GM18867 (cell line): ENCODE results near the gene GRIK4.

Source experiments
- ATAC-seq: cut with Tn5 transposase; IDR thresholded peaks from one replicate; pipeline ENCODE4 v1.9.1; 2021; ENCODE audit warnings: mild to moderate bottlenecking, moderate library complexity; ENCODE audit not compliant: unreplicated experiment

GRIK4 gene

GRCh38 chr11:120819437-120820365 lies 308.2 kb downstream of the GRIK4 start:
- ATAC-seq, result no peak

- no peak for ATAC-seq
These were observed 311.6 kb downstream of the GRIK4 start for GRCh38 chr11:120823159-120823558.

GRCh38 chr11:120824242-120824641 lies 312.7 kb downstream of the GRIK4 start:
- ATAC-seq, result no peak

GRCh38 chr11:120827198-120827597 lies 315.6 kb downstream of the GRIK4 start:
- no peak for ATAC-seq

- ATAC-seq, result no peak
These were observed 316.3 kb downstream of the GRIK4 start for GRCh38 chr11:120827820-120828219.

- no peak for ATAC-seq
These were observed 317.3 kb downstream of the GRIK4 start for GRCh38 chr11:120828847-120829246.

- no peak for ATAC-seq
These were observed 318.6 kb downstream of the GRIK4 start for GRCh38 chr11:120830085-120830620.

- no peak for ATAC-seq
These were observed 321.1 kb downstream of the GRIK4 start for GRCh38 chr11:120832481-120833238.

- no peak for ATAC-seq
These were observed 323.2 kb downstream of the GRIK4 start for GRCh38 chr11:120834686-120835210.

- ATAC-seq, result peak; percentile 97
These were observed 324.2 kb downstream of the GRIK4 start for GRCh38 chr11:120835601-120836228.

- ATAC-seq, result no peak
These were observed 326.1 kb downstream of the GRIK4 start for GRCh38 chr11:120837696-120838095.

GRCh38 chr11:120839201-120839600 lies 327.7 kb downstream of the GRIK4 start:
- no peak for ATAC-seq

- ATAC-seq, result no peak
These were observed 328.4 kb downstream of the GRIK4 start for GRCh38 chr11:120839846-120840402.

- no peak for ATAC-seq
These were observed 329.1 kb downstream of the GRIK4 start for GRCh38 chr11:120840661-120841060.

GRCh38 chr11:120841074-120841473 lies 329.5 kb downstream of the GRIK4 start:
- no peak for ATAC-seq

GRCh38 chr11:120842195-120842594 lies 330.6 kb downstream of the GRIK4 start:
- ATAC-seq, result no peak

- no peak for ATAC-seq
These were observed 341.9 kb downstream of the GRIK4 start for GRCh38 chr11:120853435-120853834.

- no peak for ATAC-seq
These were observed 343.4 kb downstream of the GRIK4 start for GRCh38 chr11:120854988-120855387.

- no peak for ATAC-seq
These were observed 346.0 kb downstream of the GRIK4 start for GRCh38 chr11:120857508-120857907.

- ATAC-seq, result no peak
These were observed 347.2 kb downstream of the GRIK4 start for GRCh38 chr11:120858740-120859139.
